ENCODE measurements around the gene FRMPD4.

Gene FRMPD4

DNA sequence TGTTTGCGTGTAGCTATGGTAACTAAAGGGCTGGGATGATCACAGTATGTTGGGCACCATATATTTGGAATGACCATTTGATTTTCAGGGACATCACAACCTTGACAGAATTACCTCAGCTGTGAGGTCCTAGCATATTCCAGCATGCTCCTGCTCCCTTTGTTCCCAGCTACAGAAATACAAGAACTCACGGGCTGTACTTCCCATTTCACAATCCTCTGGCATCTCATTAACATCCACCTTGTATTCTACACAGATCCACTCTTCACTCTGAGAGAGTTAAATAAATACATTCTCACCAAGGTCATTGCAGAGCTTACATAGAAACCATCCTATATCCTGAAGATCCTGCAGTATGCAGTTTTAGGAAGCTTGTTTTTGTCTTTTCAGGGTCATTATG lies 169.7 kb downstream of the FRMPD4 start:
- DNase-seq: no peak

DNA sequence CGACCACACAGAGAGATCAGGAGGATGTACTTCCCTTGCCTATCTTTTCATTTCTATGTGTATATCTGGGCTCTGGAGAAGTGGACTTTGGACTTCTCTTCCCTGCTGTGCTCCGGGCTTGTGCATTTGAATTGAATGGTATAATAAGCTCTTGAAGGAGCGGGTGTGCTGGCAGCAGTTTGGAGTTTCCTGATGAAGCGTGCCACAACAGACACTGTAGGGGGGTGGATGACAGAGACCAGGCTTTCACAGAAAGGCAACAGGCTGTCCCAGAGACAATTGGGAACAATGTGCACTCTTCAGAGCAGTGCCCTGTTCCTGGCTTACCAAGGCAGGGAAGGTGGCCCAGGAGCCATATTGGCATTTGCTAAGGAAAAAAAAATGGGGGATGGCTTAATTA lies 170.1 kb downstream of the FRMPD4 start:
- no peak for DNase-seq

DNA sequence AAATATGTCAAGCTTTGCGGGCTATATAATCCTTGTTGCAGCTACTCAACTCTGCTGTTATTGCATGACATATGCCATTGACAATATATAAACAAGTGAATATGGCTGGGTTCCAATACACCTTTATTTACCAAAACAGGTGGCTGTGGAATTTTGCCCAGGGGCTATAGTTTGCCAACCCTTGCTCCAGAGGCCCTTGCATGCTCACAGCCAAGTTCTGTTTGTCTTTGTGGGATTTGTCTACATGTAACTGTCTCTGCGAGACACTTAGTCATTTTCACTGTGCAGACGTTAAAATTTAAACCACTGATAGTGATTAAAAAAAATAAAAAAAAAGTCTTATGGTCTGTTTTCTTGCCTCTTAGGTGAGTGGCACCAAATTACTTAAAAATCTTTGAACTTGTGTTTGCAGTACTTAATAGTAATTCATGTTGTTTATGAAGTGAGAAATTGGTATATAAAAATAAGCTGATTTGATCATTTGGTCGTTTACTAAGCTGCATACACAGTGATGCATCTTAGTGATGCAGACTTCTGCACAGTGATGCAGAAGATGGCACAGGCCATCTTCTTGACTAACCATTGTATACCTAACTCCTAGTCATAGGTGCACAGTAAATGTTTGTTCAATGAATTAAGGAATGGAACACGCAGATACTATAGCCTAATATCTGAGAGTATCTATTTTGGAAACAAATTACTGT lies 170.9 kb downstream of the FRMPD4 start:
- no peak for DNase-seq

DNA sequence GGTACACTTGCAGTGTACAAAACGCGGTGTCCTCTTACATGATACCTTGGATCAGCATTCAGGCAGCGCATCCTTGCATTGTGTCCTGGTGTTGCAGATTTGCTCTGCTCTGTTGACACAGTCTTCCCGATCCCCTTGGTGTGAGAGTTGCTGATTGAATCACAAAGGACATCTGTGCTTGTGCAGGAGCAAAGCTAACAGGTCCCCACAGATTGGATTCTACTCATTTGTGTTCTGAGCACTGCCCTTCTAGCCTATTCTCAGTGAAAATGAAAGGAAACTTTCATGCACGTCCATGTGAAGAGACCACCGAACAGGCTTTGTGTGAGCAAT lies 171.4 kb downstream of the FRMPD4 start:
- DNase-seq: no peak

DNA sequence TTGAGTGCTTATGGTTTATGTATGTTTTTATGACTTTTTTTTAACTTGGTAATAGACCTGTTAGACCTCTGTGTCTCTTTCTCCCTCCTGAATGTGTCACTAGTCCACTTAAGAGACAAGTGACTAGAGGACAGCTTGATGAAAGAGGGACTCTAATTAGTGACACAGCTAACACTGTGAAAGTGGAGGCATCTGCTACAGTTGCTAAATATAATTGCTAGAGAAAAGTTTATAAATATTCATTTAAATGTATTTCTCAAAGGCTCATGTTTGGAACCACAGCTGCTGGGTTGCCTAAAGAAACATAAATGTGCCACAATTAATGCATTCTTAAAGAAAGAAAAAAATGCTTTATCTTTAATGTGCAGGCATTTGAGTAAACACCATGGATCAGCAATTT lies 176.4 kb downstream of the FRMPD4 start:
- DNase-seq: no peak

DNA sequence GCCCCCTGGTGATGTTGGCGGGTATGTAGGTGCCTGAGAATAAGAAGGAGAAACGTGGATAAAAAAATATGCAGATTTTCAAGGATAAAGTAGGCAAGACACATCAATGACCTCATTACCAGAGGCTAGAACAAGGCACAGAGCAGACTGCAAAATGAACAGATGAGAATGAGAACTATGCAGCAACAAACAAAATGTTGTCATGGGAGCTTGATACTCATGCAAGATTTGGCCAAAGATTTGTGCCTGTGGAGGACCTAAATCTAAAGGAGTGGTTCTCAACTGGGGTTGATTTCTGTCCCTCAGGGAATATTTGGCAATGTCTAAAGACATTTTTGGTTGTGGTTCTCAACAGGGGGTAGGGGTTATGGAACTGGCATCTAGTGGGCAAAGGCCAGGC lies 177.3 kb downstream of the FRMPD4 start:
- DNase-seq: no peak

DNA sequence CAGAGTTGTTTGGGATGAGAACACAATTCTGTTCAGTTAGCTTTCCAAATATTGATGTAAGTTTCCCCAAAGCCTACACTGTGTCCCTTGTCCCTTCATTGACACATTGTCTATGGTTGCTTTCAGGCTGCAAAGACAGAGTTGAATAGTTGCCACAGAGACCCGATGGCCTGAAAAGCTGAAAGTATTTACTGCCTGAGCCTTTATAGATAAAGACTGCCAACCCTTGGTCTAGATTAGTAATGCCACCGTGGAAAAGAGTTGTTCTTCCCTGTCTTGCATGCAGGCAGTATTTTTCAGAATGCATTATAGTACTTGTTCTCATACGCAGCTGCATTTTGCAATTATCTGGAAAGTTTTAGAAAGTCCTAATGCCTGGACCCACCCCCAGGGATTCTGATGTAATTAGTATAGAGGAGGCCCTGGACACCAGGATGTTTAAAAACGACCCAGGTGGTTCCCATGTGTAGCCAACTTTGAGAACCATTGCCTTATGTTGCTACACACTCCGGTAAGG lies 180.8 kb downstream of the FRMPD4 start:
- DNase-seq: no peak

DNA sequence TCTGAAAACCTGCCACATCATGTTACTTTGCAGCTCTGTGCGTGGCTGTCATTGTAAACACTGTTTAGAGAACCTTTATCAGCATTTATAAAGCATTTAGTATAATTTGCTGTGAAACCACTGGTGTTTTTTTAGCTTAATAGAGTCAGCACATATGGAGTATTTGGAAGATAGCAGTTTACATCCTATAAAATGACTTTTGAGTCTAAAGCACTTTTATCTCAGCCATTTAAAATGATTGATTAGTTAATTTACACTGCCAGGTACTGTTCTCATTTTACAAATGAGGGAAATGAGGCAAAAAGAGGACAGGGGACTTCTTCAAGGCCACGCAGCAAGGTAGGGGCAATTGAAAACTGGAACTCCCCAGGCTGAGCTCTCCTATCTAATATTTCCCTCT lies 181.7 kb downstream of the FRMPD4 start:
- DNase-seq: no peak

DNA sequence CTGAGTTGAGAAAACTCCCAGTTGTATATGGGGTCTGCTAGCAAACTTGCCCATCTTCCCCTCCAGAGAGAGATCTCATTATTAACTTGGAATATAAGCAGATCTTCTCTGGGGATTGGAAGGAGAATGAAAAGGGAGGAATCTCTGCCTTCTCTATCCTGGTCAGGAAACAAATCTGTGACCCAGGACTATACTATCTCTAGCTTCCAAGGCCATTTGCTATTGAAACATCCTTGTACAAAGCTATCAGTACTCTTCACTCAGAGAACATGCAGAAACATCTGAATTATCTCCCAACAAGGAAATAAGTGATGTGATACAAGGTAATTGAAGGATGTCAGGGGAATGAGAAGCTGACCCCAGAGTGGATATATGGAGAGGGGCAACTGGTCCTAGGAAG lies 183.8 kb downstream of the FRMPD4 start:
- no peak for DNase-seq

DNA sequence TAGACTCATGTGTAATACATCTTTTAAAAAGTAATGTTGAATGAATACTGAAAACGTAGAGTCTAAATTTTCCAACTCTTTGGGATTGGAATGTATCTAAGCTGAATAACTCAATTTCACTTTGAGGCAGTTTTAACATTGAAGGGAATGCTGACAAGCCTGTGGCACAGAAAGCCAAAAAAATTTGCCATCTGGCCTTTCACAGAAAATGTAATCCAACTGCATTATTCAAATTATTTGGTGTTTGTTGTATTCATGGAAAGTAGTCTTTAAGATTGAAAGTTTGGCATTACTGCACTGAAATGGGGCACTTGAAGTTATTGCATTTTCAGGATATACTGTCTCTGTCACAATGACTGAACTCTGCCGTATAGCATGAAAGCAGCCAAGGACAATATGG lies 186.9 kb downstream of the FRMPD4 start:
- no peak for DNase-seq

DNA sequence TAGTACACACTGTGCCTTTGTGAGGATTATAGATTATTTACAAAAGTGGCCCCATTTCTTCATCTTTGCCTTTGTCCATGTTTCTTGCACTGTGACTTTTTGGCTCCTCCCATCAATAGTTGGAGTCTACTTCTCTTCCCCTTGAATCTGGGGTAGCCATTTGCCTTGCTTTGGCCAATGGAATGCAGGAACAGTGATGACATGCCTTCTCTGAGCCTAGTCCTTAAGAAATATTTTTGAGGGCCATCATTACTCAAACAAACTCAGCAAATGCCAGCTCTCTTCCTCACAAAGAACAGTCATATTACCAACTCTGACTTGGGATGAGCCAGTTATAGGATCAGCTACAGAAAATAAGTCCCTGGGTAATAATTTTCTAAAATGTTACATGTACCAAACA lies 189.6 kb downstream of the FRMPD4 start:
- no peak for DNase-seq

DNA sequence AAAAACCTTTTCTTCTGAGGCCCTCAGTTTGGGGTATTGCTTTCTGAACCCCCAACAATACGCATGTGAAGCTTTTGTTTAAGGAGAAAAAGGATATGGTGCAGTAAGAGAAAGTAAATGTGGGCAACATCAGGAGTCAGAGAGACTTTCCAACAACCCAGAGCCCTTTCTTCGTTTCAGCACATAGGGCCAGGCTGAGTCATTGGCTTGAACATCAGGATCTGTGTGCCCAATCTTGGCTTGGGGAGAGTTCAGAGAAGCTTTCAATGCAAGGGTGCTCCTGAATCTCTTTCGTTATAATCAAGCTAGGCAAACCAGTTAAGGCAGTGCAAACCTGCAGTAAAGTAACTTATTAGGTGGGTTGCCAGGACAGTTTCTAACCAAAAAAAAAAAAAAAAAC lies 191.2 kb downstream of the FRMPD4 start:
- DNase-seq: no peak

DNA sequence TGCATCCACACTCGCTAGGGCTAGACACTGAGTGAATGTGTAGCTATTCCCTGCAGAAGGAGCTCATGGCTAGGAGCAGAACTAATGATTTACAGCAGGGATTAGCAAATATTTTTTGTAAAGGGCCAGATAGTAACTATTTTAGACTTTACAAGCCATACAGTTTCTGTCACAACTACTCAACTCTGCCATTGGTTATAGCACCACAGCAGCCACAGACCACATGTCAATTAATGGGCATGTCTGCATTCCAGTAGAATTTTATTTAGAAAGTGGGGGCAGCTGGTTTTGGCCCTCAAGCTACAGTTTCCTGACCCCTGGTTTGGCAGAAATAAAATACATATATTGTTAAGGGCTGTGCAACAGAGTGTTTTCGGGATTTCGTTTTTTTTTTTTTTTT lies 192.6 kb downstream of the FRMPD4 start:
- DNase-seq: no peak

DNA sequence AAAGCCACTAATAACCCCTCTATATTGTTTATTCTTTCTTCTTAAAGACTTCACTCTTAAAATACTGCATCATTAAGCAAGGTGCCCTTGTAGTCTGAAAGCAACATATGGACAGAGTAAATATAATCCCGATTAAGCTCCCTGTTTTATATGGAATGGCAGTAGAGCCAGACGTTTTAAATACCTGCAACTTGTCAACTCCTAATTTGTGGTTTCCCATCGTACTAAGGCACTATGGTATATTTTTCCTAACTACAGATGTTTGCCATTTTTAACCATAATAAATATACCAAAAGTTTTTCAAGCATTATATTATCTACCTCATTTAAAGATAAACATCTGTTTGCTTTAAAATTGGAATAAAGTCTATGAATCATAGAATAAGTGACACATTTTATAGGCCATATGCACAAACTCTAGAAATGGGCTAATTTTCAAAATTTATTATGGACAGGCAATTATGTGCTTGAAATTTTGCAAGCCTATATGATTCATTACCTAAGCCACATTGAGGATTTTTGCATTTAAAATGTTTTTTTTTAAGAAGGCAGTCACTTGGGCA lies 194.6 kb downstream of the FRMPD4 start:
- no peak for DNase-seq

DNA sequence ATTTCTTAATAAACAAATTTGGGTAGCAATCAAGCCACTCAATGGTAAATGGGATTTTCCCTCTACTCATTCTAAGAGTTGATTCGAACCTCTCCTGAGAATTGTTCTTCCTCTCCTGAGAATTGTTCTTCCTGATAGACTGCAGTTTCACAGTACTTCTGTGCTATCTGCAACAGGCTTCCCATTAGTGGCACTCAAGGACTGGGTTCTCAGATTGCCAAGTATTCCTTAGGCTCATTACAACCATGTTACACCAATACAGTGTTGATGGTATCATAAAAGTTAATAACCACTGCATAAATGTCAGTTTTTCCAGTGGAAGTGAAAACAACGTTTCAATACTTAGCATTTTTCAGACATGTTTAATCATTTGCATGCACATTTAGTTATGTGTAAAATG lies 201.6 kb downstream of the FRMPD4 start:
- DNase-seq: no peak

DNA sequence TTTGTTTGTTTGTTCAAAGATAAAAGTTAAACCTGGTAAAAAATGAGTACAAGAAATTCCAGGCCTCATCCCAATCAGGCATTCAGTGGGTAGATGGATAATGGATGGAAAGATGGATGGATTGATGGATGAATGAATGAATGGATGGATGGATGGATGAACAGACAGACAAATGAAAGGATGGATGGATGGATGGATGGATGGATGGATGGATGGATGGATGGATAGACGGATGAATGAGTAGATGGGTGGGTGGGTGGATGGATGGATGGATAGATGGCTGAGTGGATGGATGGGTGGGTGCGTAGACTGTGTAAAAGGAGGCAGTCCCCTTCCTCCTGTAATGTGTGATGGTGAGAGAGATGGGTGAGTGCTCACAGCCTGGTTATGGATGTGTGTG lies 206.7 kb downstream of the FRMPD4 start:
- no peak for DNase-seq

DNA sequence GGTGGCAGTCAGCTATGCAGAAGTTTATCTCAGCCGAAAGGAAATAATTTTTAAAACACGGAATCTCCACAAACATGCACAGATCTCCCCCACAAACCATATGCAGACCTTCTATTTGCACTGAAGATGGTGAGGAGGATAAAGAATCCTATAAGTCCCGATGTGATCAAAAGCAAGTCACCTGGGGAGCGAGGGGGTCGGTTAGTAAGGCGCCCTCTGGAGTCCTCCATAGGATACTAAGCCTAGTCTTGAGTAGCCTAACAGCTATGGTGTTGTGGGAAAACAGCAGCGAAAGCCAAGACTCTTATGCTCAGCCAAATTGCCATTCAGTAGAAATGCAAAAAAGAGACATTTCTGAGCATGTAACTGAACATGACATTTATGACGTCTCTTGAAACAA lies 210.9 kb downstream of the FRMPD4 start:
- DNase-seq: no peak

DNA sequence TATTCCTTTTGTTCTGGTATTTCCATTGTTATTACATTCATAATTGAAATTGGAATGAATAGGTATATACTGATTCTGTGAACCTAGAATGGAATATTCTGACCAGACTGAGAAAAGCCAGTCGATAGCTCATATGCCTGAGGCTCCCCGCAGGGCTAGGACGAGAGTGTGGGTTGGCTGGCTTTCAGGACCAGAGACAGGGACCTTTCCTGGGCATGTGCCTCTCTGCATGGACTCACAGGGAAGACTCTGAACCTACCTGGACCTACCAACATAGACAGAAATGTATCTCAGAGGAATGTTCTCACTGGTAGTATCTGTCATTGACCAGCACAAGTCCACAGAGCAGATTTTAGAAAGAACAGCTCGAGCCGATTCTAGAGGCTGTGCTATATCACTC lies 214.6 kb downstream of the FRMPD4 start:
- DNase-seq: no peak

DNA sequence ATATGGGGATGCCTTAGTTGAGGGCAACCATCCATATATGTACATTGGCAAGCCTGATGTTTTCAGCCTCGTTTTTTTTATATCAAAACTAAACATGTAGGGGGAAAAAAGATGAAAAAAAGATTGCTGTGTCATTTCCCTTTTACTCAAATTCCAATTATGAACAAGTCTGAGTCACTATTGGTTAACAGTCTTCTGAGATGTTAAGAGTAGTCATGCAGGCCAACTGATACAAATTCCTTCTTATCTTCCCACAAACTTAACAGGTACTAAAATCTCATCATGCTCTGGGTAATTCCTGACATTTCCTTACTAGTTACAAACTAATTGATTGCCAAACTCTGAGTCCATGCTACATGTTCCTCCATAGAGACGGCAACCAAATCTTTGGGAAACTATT lies 222.1 kb downstream of the FRMPD4 start:
- DNase-seq: no peak

DNA sequence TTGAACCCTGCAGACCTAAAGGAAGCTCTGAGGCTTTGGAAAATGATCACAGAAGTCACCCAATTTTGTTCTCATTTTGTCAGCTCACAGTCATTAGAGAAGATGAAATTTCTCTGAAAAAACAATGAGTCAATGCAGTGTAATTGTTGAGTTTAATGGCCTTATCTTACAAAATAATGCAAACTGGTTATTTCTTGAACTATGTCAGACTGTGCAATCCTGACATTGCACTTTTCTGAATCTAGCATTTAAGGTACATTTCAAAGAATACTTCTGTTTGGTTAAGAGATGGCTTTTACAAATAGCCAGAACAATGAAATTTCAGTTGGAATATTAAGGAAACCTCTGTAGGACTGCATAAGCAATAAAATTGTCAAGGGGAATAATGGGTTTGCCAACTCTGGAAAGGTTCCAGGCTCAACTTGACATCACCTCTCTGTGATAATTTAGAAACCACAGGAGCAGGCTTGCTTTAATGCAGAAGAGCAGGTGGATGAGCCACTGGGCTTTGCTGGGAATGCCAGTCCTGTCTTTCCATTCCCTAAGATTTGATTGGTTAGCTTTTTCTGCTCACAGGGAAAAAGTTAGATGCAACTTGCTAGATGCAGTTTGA lies 222.8 kb downstream of the FRMPD4 start:
- DNase-seq: no peak

DNA sequence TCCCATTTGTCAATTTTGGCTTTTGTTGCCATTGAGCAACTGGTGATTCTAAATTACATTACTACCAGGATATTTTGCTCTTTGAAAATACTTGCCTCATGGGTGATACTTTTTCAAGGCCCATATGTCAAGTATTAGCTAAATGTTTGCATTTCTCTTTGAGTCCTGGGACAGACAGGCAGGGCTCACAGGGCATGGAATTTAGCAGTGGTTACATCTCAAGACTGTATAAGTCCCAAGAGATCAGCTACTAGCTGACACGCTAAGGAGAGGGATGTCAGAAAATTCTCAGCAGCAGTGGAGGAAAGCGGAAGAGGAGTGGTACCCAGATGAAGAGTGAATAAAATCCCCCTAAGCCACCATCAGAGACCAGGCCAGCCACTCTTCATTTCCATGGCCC lies 224.9 kb downstream of the FRMPD4 start:
- DNase-seq: no peak

DNA sequence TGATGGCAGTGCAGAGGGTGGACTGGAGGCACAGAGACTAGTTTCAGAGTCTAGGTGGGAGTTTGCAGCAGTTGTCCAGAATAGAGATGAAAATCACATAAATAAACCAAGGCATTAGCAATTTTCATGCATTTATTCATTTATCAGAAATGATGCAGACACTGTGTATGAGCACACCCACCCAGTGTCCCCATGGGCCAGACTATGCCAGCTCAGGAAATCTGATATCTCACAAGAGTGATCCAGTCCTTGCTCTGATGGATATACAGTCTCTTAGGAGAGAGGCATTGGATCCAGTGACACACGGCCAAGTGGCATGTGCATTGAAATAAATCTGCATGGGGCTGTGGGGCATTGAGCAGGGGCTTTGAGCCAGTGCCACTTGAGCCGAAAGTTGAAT lies 228.2 kb downstream of the FRMPD4 start:
- DNase-seq: no peak

DNA sequence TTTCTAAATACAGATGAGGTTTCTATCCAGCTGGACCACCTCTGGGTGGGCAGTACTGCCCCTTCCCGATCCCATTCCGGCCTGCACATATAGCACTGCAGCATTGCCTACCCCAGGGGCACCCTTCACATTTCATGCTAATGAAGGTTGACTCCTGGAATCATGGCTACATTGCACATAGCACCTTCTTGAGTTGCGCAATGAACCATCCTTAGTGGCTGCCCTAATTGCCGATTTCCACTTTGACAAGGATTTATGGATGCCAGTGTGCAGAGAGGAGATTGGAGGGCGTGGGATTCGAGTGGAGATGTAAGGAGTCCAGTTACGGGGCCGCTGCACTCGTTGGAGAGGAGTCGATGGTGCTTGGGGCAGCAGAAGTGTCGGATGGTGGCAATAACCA lies 229.0 kb downstream of the FRMPD4 start:
- no peak for DNase-seq

DNA sequence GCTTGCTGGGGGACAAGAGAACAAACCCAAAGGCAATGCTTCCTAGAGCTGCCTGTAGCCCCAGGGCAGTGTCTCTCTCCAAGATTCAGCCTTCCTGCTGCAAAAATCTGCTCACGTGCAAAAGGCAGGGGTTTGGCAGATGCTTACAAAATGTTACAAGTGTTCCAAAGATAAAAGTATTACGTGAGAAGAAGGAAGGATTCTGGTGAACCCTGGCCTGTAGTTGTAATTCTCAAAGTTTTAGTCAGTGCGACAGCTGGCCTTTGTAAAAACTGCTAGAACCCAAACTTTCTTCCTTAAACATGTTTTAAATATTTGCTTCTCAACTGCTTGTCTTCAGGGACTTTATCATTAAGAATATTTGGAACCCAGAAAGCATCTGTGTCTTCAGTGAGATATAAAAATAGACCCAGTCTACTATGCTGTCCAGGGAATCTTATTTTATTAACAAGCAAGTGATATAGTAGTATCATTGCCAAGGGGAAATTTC lies 232.3 kb downstream of the FRMPD4 start:
- no peak for DNase-seq

DNA sequence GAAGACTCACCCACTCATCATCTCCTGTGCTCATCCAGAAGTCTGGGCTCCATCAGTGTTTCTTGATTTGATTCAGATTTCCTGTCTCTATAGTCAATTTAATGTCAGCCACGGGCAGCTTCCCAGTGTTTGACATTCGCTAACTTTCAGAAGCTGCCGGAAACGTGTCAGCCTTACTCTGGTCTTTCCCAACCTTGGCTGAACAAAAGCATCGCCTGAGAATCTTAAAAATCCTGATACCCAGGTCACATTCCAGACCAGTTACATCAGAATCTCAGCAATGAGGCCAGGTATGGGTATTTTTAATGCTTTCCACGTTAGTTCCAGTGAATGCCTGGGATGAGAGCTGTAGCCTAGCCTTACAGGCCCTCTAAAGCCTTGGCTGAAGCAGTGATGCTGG lies 233.8 kb downstream of the FRMPD4 start:
- DNase-seq: no peak

Measured in stimulated activated CD4-positive, alpha-beta T cell treated with anti-CD3 and anti-CD28 coated beads, Interleukin-2, amount 100 ng/mL, for 24 hours (primary cell).